Measurements from ENCODE around the gene FBXO10. TPM values are rescaled to one million over a fixed set of nuclear protein-coding genes. Genes with fewer than 3 reads are reported as not detected.

Gene FBXO10
- total and polyA plus RNA-seq, 2 of the 8 experiments (the other 6 are each of a cell fraction or from before 2014, with no cell fraction given): 13.1 to 13.9 TPM

- Histone ChIP-seq H3K4me1 (replicated peaks in 1 of 4; ENCODE audit: control insufficient read depth in 3 of 4, insufficient read depth in 4 of 4, low read length in 3 of 4) (peaks cover 0 to 14% (median 6%) of the 10 kb centered on the region in 4 experiments; a peak in 5 of 7 replicates), H2BK5ac (ENCODE audit: low read depth, low read length) (0 out of 2 replicates have a peak overlapping the region, but pooled peaks have one; percentile 57), H4K5ac (ENCODE audit: insufficient read length, low read depth, low read length) (no peak overlapping the region), H2BK20ac (ENCODE audit: low read length) (no peak overlapping the region), H3K23ac (ENCODE audit: insufficient read length) (no peak overlapping the region), H3K4me2 (ENCODE audit: insufficient read depth in 1 of 2, low read depth in 2 of 2, low read length in 2 of 2) (peak overlapping the region; percentile 94 to 99), H3K79me2 (ENCODE audit: control insufficient read depth in 1 of 2, insufficient read depth in 2 of 2, low read length in 2 of 2) (peaks cover 4 to 21% of the 10 kb centered on the region in 2 experiments; a peak in 3 of 4 replicates), H3K36me3 (ENCODE audit: control insufficient read depth in 2 of 4, insufficient read depth in 4 of 4, low read length in 3 of 4) (peaks cover 0 to 31% (median 14%) of the 10 kb centered on the region in 4 experiments; a peak in 6 of 8 replicates), H2AFZ (ENCODE audit: low read length) (no peak overlapping the region), H4K8ac (ENCODE audit: extremely low read depth, insufficient read depth, low read length) (no peak overlapping the region; the same call in none of the 2 replicates), H2AK5ac (ENCODE audit: low read depth, low read length) (no peak overlapping the region), H3K9me3 (ENCODE audit: insufficient read depth in 2 of 2, low read depth in 1 of 2, low read length in 1 of 2) (no peaks in the 10 kb centered on the region), H3K23me2 (ENCODE audit: low read depth, low read length) (peaks cover 6% of the 10 kb centered on the region), H3K56ac (replicated peaks; ENCODE audit: insufficient read length, low read depth, low read length) (peak overlapping the region; percentile 40), H3K27me3 (replicated peaks in 1 of 4; ENCODE audit: control insufficient read depth in 3 of 4, extremely low read depth in 1 of 4, insufficient read depth in 3 of 4, low read length in 3 of 4) (no peaks in the 10 kb centered on the region), H3K14ac (ENCODE audit: insufficient read length) (no peak overlapping the region), H3K18ac (ENCODE audit: extremely low read depth, low read length) (no peak overlapping the region), H3K79me1 (ENCODE audit: low read depth, low read length) (peaks cover 14% of the 10 kb centered on the region), H3K4ac (replicated peaks; ENCODE audit: insufficient read length, low read depth, low read length) (no peak overlapping the region), H3K27ac (ENCODE audit: low read depth, low read length) (no peak overlapping the region), H4K91ac (replicated peaks; ENCODE audit: insufficient read length, low read length) (no peak overlapping the region), H3K4me3 (ENCODE audit: extremely low read depth in 1 of 4, insufficient read depth in 2 of 4, low read depth in 3 of 4, low read length in 4 of 4) (peak overlapping the region; percentile 78 to 90 (median 79)), H4K20me1 (replicated peaks in 1 of 2; ENCODE audit: control insufficient read depth in 1 of 2, insufficient read depth in 2 of 2, low read length in 2 of 2) (peaks cover 0 to 5% of the 10 kb centered on the region in 2 experiments), H3K9ac (replicated peaks in 1 of 4; ENCODE audit: extremely low read depth in 1 of 4, low read depth in 3 of 4, low read length in 3 of 4) (peak overlapping the region; percentile 38 to 77 (median 41); a peak in 5 of 7 replicates), H2BK120ac (replicated peaks; ENCODE audit: low read depth, low read length) (no peak overlapping the region), H2BK15ac (ENCODE audit: low read length) (no peak overlapping the region), H2BK12ac (ENCODE audit: low read depth, low read length) (no peak overlapping the region)
- FAIRE-seq: no peak
- TF ChIP-seq EP300 (IDR thresholded peaks at IDR 0.05; ENCODE audit: borderline replicate concordance in 1 of 2, low read depth in 2 of 2, low read length in 2 of 2) (no peak), RBBP5 (IDR thresholded peaks at IDR 0.05; ENCODE audit: borderline replicate concordance, low read depth, low read length) (no peak), SP4 (IDR thresholded peaks at IDR 0.05; ENCODE audit: low read length) (peak; percentile 6; the same call in 1 of the 2 replicates), SP2 (IDR thresholded peaks at IDR 0.05; ENCODE audit: low read length) (no peak), ATF2 (IDR thresholded peaks at IDR 0.05; ENCODE audit: low read length) (no peak), SAP30 (IDR thresholded peaks at IDR 0.05; ENCODE audit: insufficient read depth, insufficient replicate concordance, low read length) (peak; percentile 86), SIN3A (conservative IDR thresholded peaks at IDR 0.05 in 1 of 2, IDR thresholded peaks at IDR 0.05 in 1 of 2; ENCODE audit: low read depth in 1 of 2, low read length in 2 of 2) (peak; percentile 21 to 39; a peak in 1 of 4 replicates)
- no peak for DNase-seq (ENCODE audit: low read depth in 1 of 2, low spot score in 2 of 2)
- WGBS, 2 experiments (ENCODE audit: extremely low coverage in 1 of 2, insufficient coverage in 1 of 2, insufficient read length in 1 of 2, insufficient replicate concordance in 2 of 2, low coverage in 1 of 2, low lambda C conversion rate in 2 of 2, missing lambda C conversion rate in 1 of 2): 10% methylated on average over 7 of the region's 7 CpGs; no CpG with 5 or more reads in 1 of the 2 experiments
- POLR2A ChIA-PET (ENCODE audit: partially characterized antibody): interaction anchor here (1.0 to 4.4 kb wide), 13 partner anchors 8 to 314 kb away, joined by 3 to 40 read pairs (median 6); partner anchors contain the start of genes DCAF10, EXOSC3, FBXO10 and TOMM5
- CTCF ChIA-PET (ENCODE audit: partially characterized antibody): interaction anchor here (0.6 to 7.9 kb wide), 2 partner anchors 24 to 1832 kb away, joined by 3 to 39 read pairs; no protein-coding TSS in a partner anchor
Observed at GRCh38 chr9:37486256-37486615, 89.9 kb downstream of the FBXO10 start.
